T-helper 22 cell (primary cell): ENCODE data around the gene KIN.
"Not testable (repeated sequence)": the region's sequence is repeated elsewhere in the genome, so short reads cannot be mapped to it uniquely, and the experiment has no call there.

ENCODE experiments used
- DNase-seq: peaks from one replicate; pipeline ENCODE4 v3.0.0-alpha.2; 2020; ENCODE audit warnings: low read depth

KIN gene

DNA sequence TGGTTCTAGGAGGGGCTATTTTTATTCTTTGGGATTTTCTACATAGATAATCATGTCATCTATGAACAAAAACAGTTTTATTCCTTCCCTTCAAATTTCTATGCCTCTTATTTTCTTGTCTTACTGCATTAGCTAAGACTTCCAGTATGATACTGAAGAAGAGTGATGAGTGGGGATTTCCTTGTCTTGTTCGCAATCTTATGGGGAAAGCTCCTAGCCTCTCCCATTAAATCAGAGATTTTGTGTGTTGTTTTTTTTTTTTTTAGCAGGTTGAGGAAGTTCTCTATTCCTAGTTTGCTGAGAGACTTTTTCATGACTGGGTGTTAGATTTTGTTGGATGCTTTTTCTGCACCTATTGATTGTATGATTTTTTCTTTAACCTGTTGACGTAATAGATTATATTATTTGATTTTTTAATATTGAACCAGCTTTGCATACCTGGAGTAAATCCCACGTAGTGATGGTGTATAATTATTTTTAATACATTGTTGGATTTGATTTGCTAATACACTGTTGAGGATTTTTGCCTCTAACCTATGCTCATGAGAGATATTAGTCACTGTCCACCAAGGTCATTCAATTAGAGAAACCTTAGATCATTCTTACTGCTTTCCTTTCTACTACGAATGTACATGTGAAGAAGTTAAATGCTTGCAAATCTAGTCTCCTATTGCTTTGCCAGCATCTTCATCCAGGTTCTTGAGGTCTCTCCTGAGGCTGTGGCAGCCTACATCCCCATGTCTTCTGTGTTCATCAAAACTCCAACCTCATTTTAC is 6.6 kb upstream of the KIN start:
- DNase-seq: no peak

DNA sequence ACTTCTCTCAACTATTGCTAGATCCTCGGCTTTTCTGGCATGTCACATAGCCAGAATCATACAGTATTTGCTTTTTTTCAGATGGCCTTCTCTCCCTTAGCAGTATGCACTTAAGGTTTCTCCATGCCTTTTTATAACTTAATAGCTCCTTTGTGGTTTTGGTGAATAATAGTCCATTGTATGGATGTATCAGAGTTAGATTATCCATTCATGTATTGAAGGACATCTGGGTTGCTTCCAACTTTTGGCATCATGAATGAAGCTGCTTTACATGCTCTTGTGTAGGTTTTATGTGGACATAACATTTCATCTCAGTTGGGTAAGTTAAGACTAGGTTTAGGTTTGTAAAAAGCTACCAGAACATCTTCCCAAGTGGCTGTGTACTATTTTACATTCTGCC is 4.7 kb upstream of the KIN start:
- DNase-seq: no peak

DNA sequence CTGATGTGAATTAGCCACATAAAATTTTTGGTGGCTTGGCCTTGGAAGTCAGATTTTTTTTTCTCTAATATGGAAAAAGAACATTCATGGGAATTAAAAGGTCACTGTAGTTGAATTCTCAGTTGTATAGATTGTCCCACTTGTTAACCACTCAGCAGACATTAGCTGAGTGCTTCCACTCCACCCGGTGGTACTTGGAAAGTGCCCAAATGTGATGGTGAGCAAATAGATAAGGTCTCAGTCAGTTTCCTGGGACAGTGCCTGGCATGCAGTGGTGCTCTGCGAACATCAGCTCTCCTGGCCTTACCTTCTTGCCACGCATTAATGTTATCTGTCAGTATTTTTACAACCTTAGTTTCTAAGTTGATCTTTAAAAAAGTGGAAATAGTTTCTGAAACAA is 1.6 kb upstream of the KIN start:
- DNase-seq: no peak

DNA sequence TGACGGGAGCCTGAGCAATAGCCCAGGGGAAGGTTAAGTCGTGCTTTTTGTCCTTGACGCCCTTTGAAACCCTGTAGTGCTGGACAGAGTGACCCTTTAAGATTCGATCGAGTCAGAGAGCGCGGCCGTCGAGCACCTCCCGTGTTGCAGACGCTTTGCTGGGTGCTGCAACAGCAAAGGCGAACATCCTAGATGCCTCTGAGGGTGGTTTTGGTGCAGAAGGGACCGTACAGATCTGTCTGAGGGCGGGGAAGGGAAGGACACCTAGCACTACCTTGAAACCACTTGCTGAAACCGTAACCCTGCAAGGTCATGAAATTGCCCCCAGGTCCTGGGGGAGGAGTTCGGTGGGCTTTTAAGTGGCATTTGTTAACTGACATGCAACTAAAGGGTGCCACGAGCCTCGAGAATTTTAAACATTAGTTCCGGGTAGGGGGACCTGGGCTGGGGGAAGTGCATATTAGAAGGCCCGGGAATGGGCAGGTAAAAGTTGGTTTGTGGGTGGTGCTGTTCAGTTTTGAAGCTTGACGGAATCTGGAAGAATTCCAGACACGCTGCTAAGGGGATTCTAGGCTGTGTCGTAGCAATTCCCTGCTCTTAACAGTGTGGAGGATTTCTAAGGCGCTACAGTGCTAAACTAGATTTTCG is 970 bp upstream of the KIN start:
- no peak for DNase-seq

DNA sequence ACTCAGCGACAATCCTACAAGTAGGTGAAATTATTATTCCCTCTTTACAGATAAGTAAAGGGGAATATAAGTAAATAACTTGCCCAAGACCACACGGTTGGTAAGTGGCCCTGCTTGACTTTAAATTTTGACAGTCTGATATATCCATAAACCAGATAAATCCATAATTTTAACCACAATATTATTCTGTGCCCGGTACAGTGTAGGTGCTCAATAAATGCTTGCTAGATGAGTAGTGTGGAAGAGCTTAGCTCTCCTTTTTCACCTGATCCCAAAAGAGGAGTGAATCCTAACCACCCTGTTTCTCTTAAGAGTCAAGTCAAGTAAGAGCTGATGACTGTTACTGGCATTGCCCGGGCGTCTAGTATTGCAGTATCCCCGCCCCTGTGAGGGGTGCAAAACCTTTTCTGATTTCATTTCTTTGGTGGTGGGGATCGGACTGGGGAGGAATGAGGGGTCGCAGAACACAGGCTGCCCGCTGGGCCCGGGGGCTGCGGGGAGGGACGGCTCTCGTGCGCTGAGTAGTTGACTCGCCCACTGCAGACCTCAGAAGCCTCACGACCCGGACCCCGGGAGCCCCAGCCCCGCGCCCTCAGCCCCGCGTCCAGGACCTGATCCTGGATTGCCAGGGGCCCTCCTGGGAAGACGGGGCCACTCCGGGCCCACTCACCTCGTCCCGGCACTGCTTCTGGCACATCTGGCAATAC is 490 bp downstream of the KIN start:
- peak; percentile 1 for DNase-seq

DNA sequence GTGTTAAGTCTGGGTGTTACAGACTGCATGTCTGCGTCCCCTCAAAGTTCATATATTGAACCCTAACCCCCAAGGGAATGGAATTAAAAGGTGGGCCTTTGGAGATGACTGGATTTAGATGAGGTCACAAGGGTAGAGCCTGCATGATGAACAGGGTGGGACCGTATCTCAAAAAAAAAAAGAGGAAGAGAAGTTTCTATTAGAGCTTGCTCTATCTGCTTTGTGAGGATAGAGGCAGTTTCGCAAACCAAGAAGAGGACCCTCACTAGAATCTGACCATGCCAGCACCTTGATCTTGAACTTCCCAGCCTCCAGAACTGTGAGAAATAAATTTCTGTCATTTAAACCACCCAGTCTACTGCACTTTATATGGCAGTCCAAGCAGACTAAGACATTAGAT is 1.4 kb downstream of the KIN start:
- DNase-seq: no peak

DNA sequence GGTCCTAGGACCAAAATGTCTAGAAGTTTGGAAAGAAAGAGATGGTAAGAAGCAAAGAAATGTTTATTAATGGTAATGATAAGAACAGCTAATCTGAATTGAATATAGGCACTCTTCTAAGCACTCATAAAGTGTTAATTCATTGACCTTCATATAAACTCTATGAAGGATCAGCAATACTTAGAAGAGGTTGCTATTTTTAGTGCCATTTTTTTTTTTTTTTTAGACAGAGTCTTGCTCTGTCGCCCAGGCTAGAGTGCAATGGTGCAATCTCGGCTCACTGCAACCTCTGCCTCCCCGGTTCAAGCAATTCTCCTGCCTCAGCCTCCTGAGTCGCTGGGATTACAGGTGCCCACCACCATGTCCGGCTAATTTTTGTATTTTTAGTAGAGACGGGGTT is 5.6 kb downstream of the KIN start:
- not testable (repeated sequence) for DNase-seq

DNA sequence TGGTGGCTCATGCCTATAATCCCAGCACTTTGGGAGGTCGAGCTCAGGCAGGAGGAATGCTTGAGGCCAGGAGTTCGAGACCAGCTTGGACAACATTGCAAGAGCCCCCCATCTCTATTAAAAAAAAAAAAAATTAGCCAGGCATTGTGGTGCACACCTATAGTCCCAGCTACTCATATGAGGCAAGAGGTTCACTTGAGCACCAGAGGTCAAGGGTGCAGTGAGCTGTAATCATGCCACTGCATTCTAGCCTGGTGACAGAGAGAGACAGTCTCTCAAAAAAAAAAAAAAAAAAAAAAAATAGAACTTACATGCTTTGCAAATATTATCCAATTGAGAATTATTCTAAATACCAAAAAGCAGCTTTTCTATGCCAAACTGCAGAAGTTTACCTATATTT is 11.0 kb downstream of the KIN start:
- DNase-seq: no peak

DNA sequence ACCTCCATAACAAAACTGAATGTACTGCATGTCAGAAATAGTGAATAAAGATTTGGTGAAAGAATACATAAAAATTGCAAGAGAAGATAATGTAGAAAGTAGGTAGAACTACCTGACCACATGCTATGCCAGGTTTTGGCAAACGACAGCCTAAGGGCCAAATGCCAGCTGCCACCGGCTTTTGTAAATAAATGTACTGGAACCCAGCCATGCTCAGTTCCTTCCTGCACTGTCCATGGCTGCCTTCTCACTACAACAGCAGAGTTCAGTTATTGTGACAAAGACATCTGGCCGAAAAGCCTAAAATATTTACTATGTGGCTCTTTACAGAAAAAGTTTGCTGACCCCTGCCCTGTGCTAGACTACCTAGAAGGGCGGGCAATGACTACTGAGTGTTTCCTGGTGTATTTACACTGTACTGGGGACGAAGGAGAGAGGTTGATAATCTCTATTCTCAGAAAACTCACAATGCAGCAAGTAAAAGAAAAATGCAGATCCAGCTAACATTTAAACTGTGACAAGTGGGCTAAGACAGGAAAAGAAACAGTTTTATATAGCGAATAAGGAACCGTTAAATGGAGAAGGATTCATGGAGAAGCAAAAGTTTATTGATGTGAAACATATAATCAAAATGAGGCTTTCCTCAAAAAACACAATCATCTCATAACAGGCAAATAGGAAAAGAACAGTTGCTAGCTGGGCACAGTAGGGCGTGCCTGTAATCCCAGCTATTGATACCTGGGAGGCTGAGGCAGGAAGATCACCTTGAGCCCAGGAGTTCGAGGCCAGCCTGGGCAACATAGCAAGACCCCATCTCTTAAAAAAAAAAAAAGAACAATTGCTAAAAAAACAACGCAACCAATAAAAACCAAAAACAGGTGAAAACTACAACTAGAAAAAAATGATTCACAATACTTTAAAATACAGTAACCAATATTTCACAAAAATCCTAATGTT is 13.7 kb downstream of the KIN start:
- no peak for DNase-seq

DNA sequence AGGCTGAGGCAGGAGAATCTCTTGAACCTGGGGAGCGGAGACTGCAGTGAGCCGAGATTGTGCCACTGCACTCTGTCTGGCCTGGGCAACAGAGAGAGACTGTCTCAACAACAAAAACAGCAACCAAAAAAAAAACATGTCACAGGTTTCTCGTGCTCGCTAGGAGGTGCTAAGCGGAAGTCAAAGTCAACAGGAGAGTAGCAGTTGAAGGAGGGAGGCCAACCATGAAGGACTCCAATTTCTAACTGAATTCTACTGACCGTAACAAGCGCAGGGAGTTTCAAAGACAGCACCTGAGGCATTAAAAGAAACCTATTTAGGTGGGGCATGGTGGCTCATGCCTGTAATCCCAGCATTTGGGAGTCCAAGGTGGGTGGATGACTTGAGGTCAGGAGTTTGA is 19.4 kb downstream of the KIN start:
- DNase-seq: no peak

DNA sequence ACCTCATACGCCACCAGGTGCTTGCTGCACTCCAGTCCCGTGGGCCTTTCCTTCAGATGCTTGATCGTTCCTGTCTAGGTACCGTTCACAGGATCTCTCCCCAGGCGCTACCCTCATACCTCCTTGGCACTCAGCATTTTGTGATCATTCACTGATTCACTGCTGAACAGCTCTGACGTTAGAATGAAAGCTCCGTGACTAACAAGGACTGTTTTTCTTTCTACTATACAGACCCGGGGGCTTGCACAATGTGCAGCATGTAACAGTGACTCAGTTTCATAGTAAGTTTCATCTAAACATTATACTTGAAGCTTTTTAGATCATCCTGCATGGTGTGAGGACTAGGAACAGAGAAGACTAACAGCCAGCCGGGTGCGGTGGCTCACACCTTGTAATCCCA is 20.6 kb downstream of the KIN start:
- no peak for DNase-seq

DNA sequence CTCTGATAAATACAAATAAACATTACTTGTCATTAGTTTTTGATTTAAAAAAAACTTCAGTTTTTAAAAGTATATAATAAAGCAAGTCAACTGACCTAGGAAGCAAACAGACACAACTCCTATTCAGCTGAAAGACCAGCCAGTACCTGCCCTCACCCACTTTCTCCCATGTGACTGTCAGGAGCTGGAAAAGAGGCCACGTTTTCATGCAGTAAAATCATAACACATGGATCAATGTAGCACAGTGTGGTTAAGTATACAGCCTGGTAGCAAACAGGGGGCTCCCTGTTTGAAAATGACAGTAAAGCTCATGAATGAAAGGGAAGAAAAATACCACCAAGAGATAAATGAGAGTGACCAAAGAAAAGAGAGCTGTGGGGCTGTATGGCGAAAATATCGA is 21.6 kb downstream of the KIN start:
- DNase-seq: no peak

DNA sequence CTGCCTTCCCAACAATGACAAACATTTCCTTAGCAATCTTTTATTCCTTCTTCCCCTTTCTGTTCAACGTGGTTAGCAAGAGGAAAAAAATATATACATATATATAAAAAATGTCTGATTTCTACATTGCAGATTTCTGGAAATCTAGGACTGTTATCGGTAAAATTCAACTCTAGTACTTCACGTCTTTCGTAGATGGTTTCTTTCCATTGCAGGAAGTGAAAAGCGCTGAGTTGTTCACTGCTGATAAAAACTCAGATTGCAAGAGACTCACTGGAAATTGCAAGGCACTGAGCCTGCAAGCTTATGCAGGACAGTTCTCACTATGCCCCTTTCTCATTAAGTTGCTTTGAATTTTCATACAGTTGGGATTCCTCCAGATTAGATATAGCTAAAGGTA is 23.9 kb downstream of the KIN start:
- DNase-seq: no peak

DNA sequence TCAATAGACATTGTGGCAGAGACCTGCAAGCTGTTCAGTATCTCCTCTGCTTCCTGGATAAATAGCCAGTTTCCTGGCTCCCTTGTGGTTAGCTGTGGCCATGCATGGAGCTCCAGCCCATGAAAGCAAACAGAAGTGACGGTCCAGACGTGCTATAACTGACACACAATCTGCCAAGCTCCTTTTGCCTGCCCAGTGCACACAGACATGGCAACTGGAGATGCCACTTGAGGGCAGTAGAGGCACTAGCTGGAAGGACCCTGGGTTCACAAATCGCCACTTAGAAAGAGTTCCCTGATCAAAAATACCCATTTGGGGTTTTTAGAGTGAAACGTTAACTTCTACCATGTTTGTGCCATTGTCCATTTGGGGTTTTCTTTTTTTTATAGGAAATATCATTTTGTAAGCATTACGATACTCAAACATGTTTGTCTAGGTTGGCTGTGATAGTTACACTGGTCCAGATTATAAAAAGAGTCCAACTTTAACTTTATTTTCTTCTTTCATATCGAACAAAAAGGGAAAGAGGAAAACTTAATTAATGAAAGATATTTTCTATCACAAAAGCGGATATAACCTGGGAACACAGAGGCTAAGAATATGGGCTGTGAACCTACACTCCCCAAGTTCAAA is 31.3 kb downstream of the KIN start:
- no peak for DNase-seq

DNA sequence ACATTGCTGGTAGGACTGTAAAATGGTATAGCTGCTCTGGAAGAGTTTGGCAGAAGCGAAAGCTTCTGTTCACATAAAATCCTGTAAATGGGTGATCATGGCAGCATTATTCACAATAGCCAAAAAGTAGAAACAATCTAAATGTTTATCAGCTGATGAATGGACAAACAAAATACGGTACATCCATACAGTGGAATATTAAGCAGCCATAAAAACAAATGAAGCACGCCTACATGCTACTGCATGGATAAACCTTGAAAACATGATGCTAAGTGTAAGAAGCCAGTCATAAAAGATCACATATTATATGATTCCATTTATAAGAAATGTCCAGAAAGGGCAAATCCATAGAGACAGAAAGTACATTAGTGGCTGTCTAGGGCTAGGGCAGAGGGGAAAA is 32.7 kb downstream of the KIN start:
- DNase-seq: no peak

DNA sequence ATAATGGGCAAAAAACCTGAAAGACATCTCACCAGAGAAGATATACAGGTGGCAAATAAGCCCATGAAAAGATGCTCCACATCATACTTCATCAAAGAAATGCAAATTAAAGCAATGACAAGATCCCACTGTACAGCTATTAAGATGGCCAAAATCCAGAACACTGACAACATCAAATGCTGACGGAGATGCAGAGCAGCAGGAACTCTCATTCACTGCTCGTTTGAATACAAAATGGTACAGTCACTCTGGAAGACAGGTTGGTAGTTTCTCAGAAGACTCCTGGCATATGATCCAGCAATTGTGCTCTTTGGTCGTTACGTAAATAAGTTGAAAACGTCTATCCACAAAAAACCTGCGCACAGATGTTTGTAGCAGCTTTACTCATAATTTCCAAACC is 35.5 kb downstream of the KIN start:
- DNase-seq: no peak

DNA sequence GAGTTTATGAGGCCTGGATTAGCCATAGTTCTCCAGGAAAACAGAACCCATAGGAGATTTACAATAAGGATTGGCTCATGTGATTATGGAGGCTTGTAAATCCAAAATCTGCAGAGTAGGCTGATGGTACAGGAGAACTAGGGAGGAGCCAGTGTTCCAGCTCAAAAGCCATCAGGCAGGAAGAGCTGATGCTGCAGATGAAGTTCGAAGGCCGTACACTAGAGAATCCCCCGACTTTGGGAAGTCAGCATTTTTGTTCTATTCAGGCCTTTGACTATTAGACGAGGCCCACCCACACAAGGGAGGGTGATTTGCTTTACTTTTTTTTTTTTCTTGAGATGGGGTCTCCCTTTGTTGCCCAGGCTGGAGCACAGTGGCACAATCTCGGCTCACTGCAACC is 37.6 kb downstream of the KIN start:
- DNase-seq: no peak

DNA sequence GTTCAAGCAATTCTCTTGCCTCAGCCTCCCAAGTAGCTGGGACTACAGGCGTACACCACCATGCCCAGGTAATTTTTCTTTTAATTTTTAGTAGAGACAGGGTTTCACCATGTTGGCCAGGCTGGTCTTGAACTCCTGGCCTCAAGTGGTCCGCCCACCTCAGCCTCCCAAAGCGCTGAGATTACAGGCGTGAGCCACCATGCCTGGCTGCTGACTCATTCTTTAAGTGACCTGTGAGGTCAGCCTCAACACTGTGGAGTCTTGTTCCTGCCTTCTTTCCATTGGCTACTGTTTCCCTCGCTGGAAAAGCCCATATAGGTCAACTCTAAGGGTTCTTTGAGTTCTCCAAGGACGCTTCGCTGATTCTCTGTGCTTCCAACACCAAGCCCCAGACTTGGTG is 39.2 kb downstream of the KIN start:
- not testable (repeated sequence) for DNase-seq

DNA sequence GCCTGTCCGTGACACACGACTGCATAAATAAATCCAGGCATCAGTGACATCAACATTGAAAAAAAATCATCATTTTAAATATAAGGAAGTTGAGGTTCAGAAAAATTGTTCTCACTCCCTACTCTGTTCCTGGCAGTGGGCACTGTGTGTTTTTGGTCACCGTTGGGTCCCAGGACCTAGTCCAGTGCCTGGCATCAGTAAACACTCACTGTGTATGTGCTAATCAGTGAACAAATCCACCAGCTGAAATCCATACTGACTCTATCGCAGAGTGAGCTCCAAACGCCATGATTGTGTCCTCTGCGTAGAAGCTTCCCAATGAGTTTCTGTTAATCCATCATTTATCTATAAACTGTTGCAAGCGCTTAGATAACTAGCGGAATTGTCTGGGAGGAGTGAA is 43.5 kb downstream of the KIN start:
- no peak for DNase-seq

DNA sequence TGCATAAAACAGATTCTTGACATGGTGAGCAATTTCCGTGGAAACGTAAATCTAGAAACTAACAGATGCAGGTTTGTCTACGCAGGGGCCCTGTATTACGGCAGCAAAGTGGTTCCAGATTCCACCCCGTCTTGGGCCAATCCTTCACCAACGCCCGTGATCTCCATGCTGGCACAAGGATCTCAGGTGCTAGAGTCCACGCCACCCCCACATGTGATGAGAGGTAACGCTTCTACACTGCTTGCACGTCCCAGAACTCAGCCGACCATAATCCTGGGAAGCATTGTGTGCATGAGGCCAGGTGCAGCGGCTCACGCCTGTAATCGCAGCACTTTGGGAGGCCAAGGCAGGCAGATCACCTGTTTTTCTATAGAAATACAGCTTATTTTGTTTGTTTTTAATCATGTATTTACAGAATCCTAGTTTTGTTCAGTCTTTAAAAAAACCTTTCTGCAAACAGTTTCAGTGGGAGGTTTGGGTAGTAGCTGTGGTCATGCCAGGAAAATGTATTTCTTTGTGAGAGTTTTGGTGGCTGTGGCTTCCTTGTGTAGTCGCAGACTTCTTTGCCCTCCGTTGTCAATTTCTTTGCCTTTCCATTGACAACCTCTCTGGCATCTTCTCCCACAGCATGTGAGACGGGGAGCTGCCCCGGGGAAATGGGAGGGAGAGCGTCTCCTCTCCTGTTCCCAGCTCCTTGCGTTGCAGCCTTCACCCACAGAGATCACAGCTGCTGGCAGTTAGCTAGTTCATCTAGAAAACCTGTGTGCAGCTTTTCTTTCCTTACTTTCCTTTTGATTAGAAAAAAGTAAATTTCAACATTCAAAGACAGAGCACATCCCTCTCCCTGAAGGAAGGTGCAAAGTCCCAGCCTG is 49.0 kb downstream of the KIN start:
- no peak for DNase-seq

DNA sequence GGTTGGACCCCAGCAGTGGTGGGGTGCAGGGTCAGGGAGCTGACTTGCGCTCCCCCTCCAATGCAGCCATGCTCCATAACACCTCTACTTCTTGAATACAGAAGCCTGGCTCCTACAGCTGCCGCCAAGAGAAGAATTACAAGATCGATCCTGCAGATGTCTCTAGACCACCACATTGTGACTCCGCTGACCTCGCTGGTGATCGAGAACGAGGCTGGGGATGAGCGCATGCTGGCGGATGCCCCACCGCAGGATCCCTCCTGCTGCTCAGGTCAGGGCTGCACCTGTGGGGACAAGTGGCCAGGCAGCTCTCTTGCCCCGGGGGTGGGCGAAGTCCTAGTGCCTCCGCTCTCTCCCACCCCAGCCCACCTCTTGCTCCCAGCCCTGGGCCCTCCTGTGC is 53.0 kb downstream of the KIN start:
- DNase-seq: no peak
